Ecto neural progenitor cell (in vitro differentiated cells): ENCODE measurements around the gene GZF1.
"Not testable (repeated sequence)": the region's sequence is repeated elsewhere in the genome, so short reads cannot be mapped to it uniquely, and the experiment has no call there.

ENCODE experiments used
- DNase-seq: peaks from one replicate; pipeline ENCODE4 v3.0.0-alpha.2; 2018; ENCODE audit warnings: low spot score

The GZF1 gene

DNA sequence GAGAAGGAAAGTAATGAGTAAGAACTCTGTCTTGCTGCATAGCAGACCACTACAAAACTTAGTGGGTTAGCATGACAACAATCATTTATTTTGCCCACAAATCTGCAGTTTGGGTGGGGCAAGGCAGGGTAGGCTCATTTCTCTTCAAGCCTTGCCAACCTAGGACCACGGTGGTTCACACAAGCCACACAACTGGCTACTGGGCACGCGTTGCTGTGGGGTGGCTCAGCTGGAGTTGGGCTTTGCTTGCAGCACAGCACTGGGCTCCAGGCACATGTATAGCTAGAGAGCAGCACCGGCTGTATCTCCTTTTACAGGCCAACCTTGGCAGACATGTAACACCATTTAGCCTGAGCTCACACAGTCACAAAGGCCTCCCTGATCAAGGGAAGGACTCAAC is 16.0 kb upstream of the GZF1 start:
- DNase-seq, result no peak

DNA sequence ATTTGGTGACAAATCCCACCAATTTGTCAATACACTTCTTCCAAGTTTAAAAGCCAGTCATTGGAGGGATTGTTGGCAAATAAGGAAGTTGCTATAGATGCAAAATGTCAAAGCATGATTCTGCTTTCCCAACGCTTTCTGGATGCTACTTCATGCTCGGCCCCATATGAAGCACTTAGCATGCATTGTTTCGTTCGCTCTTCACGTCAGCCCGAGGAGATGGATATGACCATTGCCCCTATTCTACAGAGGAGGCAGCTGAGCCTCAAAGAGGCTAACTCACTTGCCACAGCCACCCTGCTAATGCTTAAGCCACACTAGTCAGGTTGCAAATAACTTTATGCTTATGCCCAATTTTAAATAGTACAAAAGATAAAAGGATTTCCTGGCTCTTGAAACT is 14.2 kb upstream of the GZF1 start:
- no peak for DNase-seq

DNA sequence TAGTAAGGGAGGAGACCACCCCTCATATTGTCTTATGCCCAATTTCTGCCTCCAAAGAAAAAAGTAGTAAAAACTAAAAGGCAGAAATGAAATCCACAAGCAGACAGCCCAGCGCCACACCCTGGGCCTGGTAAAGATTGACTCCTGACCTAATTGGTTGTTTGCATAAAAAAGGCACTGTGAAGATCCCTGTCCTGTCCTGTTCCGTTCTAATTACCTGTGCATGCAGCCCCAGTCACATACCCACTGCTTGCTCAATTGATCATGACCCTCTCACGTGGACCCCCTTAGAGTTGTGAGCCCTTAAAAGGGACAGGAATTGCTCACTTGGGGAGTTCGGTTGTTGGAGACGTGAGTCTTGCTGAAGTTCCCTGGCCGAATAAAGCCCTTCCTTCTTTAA is 13.5 kb upstream of the GZF1 start:
- DNase-seq, result not testable (repeated sequence)

DNA sequence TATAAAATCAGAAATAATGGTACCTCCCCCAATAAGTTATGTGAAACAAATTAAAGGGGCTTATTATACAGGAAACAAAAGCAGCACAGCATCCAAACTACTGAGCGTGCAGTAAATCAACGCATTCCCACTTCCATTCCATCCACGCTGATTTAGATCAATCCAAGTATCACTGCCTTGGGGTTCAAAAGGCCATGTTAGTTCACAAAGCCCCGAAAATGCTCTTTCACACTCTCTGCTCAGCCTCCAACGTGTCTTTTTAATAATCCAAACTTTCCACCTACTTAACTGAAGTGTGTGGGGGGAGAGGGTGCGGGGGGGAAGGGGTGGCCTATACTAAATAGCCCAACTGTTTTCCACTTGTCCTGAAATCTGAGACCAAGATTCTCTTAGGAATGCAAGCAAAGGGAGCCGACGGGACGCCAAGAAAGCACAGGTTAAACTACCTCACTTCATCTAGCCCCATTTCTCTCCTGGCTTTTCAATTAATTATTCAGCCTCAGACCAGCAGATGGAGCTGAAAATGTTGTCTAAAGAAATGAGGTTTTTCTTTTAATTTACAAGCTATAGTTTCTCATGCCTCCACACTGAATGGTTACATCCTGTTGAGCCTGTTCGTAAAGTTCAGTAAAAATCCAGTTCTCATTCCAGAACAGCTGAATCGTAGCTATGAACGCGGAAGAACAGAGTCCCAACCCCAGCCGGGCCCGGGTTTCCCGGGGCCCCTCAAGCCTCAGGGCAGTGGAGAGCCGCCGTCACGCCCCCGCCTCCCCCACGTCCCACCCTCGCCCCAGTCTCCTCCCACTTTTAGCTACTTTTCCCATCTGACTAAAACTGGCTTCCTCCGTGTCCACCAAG is 12.4 kb upstream of the GZF1 start:
- no peak for DNase-seq

DNA sequence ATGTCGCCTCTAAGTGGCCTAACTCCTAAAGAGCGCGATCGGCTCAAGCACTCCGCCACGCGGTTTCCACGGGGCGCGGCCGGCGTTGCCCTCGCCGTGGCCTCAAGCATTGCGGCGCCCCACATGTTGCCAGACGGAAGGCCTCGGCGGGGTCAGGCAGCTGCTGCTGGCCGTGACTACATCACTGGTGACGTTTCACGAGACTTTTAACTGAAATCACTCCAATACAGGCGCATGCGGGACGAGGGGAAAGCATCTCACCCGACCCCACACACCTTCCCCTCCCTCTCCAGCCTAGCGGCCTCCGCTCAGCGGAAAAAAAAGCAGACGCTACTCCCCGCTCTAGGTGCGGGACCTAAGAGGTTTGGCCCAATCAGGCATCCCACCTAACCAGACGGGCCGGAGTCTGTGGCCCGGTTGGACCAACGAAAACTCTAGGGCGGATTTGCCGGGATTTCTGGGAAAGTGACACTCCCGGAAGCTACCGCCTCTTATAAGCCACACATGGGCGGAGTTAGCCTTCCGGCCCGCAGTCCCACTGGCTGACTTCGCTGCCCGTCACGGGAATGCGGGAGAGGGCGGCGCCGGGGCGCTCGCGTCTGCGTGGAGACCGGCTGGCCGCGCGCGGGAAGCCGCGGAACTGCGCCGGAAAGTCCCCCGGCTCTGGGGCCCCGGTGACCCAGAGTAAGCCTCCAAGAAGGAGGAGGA is 11.6 kb upstream of the GZF1 start, which contains the start of gene NXT1:
TSS of gene NXT1 (plus strand) at position 596 of the 708 bp plus-strand sequence. CDS start 3,251 bp downstream, outside the sequence.
- peak; percentile 94 for DNase-seq

DNA sequence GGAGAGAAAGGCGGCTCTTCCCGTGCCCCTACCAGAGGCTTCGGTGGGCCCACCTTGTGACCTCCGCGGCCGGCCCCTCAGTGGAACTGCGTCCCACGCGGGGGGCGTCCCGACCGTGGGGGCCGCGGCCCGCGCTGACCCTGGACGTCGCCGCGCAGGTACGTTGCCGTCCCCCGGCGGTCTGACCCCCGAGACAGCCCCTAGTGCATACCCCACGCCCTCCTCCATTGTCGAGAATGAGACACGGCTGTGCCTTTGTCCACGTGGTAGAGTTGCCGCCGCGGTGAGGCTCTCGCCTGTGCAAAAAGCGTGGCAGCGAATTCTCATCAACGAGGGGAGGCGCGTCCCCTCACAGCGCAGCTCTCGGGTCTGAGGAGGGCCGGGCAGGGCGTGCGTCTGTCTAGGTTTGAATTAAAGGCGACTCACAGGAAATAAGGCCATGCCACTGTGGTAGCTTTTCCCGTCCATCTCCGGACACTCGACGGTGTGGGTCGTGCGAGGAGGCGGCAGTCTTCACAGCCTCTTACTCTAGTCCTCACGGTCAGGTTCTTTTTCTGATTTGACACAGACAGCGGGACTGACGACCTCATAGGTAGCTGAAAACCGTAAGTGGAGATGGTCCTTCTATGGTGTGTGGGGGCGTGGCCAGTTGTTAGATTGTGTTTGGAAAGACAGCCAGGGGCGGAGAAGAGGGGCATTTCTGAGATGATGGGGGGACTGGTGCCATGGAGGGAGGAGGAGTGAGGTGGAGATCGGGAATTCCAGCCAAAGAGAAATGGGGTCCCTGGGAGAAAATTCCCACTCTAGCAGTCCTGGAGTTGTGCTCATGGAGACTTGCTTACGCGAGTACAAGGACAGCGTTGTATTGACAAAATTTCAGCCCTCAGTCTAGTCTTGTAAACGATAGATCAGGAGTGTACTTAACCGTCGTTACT is 10.8 kb upstream of the GZF1 start:
- DNase-seq, result peak; percentile 63

DNA sequence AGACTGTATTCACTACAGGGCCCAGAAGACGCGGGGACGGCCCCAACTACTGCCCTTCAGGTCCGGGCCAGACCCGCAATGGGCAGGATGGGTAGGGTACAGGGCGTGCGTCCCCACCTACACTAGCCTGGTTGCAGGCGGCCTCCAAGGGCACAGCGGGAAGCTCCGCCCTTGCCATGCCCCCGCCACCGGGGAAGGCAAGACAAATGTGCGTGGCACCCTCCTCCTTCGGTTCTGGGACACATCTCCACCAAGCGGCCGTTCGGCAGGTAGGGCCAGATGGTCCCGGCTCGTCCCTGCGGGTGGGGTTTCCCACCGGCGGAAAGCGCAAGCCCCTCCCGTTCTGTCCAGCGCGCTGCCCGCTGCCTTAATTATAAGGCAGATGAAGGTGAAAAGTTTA is 5.8 kb upstream of the GZF1 start:
- DNase-seq, result no peak

DNA sequence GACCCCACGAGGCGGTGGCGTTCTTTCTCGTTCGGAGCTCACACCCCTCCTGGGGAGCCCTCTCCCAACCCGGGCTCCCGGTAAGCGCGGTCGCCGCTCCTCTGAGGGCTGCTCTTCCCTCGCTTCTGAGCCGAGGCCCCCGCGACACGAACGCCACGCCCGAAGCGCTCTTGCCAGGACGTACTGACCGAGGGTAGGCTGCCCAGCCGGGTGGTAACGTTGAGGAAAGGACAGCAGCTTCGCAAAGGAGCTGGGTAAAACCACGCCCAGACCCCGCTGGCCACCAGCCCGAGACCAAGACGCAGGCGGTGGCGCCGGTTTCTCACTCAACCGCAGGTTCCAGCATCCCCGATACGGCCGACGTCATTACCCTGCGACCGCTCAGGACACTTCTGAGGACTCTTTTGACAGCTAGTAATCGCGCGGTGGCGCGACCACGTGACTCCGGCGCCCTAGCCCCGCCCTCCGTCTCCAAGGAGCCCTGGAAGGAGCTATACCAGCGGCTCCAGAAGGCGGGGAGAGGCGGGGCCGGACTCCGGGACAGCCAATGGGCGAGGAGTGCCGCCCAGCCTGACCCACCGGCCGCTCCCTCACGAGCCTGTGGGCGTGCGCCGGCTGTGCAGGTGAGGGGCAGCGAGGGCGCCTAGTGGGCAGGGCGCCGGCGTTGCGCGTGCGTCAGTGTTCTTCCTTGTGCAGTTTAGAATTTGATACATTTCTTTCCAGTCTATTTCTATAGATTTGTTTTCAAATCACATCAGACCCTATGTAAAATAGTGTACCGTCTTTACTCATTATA is 4.0 kb upstream of the GZF1 start:
- DNase-seq, result peak; percentile 100

DNA sequence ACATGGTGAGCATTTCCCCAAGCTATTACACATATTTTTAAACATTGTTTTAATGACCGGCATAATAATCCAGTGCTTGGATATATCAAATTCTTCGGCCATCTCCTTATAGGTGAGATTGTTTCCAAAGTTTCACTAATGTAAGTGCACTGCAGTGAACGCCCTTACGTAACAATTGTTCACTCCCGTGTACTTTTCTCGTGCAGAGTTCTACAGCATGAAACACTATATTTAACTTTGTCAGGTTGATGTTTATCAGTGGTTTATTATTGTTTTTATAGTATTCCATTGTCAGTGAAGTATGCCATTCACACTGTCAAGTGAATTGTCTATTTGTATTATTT is 3.4 kb upstream of the GZF1 start:
- DNase-seq, result no peak

DNA sequence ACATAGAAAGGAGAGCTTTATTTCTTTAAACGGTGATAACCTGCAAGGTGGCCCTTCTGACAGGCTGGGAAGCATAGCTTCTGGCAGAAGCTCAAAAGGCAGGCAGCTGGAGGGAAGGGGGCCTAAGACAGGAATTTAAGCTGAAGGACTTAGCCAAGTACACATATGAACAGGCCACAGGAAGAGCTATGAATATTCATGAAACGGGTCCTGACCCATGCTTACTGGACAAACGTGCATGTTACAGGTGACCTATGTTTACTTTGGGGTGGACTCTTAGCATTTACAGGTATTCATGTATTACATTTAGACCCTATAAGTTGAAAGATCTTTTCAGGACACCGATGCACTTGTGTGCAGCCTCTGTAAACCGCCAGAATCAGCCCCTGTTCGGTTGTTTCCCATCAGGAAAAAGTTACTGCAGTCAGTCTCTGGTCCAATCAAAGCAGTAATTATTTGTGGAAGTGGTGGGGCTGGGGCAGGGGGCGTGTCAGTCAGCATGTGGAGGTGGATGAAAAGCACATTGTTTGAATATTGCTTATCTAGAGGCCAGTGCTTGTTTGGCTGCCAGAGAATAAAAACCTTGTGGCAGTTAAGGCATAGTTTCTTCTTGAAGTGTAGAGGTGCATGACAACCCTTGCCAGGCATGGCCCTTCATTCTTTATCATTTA is 2.9 kb upstream of the GZF1 start:
- no peak for DNase-seq

DNA sequence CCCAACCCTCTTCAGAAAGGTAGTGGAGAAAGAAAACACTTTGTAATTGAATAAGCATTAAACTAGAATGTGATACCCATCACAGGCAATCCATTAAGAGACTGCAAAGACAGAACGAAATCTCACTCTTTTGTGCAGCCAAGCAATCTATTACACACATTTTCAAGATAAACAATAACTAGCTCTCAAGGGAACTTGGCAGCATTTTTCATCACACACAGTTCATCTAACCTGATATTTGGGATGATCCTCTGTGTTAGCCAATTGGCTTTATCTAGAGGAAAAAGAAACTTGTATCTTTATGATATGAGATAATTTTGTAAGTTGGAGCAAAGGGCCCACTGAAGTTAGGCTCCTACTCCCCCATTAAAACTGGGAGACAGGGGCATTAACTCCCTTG is 1.5 kb upstream of the GZF1 start:
- DNase-seq, result no peak

DNA sequence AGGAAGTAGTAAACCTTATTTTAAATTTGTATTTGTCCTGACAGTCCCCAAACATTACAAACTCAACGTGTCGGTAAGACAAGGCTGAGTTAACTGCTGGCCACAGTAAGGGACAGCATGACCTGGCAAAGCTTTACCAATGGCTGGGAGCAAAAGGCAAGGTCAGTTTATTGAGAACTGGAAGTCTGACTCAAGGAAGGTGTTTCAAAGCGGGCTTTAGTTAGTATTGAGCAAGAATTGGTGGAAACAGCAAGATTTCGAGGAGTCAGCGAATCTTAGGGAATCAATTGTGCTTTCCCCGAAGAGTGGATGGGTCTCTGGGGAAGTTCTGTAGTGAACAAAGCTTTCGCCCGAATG is 885 bp upstream of the GZF1 start:
- DNase-seq, result no peak

DNA sequence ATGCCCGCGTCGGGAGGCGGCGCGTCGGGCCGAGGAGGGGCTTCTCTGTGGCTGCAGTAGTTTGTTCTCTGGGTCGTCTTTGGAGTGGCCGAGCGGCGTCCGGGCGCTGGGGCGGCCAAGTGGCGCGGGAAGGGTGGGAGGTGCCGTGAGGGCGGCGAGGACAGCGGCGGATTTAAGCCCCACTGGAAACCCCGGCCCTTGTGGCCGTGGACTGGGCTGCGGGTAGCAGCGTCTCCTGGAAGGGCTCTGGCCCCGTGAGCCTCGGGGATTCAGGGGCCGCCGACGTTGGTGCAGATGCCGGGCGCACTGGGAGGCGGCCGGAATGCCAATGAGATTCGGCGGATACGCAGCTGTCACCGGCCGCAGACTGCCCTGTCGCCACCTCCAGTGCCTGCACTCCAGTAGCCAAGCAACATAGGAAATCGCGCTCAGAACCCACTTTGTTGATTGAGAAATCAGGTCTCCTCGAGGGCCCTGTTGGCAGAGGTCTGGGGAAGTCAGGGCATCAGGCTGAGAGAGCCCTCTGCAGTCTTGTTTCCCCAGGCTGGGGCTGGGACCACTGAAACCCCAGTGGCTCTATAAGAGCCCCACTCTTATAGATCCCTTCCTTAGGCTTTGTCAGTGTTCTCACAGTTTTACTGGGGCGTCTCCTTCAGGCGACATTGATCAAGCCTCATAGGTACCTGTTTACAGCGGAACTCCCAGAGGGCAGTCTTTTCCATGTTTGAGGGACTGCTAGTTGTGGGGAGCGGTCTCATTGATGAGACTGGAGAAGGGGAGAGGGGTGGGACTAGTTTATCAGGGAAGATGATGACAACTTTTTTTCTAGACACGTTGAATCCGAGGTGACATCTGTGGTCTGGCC is 642 bp downstream of the GZF1 start:
- no peak for DNase-seq

DNA sequence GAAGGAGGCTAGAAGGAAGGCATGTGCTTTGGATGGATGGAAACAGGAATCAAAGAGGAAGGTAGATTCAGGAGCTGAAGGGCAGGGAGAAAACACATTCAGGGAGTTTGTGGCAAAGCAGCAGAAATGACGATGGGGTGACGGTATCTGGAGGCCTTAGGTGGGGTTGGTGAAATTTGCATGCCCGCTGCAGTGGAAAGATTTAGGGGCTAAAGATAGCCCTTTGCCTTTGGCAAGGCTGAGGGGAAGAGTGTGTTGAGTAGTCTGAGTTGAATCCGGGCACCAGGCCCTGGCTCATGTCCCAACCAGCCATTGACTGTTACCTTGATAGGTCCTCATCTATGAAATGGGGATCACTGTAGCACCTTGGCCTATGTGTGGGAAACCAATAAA is 1.3 kb downstream of the GZF1 start:
- DNase-seq, result no peak

DNA sequence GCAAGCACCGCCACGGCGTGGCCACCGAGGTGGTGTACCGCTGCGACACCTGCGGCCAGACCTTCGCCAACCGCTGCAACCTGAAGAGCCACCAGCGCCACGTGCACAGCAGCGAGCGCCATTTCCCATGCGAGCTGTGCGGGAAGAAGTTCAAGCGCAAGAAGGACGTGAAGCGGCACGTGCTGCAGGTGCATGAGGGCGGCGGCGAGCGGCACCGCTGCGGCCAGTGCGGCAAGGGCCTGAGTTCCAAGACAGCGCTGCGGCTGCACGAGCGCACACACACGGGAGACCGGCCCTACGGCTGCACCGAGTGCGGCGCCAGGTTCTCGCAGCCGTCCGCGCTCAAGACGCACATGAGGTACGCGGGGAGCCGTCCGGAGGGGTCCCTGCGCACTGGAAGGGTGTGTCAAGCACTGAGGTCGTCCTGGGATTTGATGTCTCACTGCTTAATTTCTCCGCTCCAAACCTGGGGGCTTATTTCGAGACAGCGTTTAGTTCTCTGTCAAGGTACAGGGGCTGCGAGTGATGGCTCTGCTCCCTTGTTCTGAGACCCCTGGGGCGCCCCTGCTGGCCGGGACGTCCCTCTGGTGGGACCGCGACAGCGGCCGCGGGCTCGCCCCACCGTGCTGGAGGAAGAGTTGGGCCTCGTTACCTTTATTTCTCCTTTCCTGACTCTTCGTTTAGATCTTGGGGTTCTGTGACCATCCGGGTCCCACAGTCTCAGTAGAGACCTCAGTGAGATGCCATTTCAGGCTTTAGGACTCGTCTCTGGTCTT is 3.6 kb downstream of the GZF1 start:
- no peak for DNase-seq

DNA sequence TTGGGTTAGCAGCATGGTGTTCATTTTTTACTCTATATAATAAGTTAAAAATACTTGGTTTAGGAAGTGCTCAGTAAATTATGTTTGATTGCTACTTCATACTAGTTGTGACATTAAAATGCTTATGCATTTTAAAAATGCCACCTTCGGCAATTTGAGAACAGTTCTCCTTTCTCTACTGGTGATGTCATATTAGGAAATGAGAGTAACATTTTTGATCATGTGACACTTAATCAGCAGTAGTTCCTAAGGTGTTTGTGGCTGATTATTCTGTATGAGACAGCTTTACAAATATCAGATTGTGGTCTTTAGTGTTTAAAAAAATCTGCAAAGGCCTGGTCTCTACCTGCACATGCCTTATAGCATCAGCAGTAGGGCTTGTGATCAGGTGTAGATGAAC is 4.4 kb downstream of the GZF1 start:
- DNase-seq, result no peak

DNA sequence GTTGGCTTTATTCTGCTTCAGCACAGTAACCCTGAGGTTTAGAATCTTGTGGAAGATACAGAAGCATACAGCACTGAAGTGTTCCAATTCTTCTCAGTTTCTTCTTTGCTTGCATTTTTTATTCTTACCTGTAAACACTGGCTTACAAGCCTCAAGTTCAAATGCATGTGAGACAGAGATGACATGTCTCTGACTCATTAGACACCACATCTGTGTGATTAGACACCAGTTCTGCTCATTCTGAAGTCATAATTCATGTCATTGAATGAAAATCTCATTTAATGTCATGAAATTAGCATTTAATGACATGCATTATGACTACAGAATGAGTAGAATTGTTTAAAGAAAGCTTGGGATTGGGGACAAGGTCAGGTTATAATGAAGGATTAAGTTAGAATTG is 5.8 kb downstream of the GZF1 start:
- DNase-seq, result no peak

DNA sequence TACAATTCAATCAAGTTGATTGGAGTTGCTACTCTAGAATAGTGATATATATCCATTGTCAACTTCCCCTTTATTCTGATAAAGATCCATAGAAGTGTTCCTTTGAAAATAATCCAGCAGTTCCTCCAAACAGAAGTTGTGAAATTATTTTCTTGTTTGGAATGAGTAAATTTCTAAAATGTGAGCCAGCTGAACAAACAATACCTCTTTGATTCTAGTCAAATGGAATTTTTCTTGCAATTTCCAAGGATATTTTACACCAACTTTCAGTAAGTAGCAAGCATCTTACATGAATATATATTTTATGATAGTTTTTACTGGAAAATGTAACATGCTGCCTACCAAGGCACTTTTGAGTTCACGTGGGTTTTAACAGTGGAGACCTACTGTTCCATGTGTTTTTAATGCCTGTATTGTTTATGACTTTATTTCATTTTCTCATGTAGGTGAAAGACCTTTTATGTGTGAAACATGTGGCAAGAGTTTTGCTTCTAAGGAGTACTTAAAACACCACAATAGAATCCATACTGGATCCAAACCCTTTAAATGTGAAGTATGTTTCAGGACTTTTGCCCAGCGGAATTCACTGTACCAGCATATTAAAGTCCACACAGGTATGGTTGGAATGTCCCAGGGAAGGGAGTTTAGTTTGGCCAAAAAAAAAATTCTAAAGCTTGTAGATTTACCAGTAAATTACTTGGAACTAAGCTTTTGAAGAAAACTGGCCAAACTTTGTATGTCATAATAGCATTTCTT is 6.5 kb downstream of the GZF1 start:
- no peak for DNase-seq
